GM12875 (cell line): ENCODE data around the gene CTR9.

ENCODE experiments used
- H3K4me3 ChIP-seq: one replicate; pipeline ENCODE4 v1.5.1; 2011; ENCODE audit warnings: low read depth, low read length, control low read depth
- TF ChIP-seq, protein P1 (sequence below): IDR thresholded peaks from 2 replicates; pipeline ENCODE4 v1.5.1; 2011; ENCODE audit warnings: low read depth, mild to moderate bottlenecking, control low read depth, inconsistent platforms, low read length, moderate library complexity, borderline replicate concordance; ENCODE audit not compliant: insufficient read depth

Gene CTR9

DNA sequence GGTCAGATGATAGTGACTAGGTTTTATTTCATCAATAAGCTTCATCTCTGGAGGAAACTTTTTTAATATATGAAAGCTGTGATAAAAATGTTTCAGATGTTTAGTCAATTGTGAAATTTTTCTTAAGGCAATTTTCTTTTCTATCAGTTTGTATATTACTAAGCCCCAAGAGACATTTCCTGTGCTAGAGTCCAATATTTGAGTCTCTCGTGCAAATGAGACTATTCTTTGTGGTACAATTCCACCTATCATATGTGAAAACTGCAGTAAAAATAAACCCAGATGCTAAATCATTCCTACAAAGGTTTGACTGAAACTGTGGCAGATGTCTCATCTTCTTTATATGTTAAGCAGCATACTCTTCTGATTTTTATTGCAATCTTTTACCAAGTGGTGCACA lies 28.0 kb downstream of the CTR9 start:
- H3K4me3 ChIP-seq = no peak overlapping the region
- TF ChIP-seq, protein P1, sequence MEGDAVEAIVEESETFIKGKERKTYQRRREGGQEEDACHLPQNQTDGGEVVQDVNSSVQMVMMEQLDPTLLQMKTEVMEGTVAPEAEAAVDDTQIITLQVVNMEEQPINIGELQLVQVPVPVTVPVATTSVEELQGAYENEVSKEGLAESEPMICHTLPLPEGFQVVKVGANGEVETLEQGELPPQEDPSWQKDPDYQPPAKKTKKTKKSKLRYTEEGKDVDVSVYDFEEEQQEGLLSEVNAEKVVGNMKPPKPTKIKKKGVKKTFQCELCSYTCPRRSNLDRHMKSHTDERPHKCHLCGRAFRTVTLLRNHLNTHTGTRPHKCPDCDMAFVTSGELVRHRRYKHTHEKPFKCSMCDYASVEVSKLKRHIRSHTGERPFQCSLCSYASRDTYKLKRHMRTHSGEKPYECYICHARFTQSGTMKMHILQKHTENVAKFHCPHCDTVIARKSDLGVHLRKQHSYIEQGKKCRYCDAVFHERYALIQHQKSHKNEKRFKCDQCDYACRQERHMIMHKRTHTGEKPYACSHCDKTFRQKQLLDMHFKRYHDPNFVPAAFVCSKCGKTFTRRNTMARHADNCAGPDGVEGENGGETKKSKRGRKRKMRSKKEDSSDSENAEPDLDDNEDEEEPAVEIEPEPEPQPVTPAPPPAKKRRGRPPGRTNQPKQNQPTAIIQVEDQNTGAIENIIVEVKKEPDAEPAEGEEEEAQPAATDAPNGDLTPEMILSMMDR = no peak

DNA sequence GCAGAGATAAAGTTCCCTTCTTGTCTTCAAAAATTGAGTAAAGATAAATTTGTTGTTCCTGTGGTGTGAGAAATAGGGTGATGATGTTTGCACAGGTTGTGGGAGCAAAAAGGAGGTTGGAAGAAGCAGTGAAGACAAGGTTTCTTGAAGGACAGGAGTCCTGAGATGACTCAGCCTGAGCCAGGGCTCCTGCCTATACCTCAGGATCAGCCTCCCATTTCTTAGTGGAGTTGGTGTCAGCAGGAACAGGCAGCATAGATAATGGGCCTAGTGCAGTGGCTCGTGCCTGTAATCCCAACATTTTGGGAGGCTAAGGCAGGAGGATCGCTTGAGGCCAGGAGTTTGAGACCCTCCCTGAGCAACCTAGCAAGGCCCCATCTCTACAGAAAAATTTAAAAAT lies 29.0 kb downstream of the CTR9 start:
- H3K4me3 ChIP-seq = no peak overlapping the region
- TF ChIP-seq, protein P1 = no peak

DNA sequence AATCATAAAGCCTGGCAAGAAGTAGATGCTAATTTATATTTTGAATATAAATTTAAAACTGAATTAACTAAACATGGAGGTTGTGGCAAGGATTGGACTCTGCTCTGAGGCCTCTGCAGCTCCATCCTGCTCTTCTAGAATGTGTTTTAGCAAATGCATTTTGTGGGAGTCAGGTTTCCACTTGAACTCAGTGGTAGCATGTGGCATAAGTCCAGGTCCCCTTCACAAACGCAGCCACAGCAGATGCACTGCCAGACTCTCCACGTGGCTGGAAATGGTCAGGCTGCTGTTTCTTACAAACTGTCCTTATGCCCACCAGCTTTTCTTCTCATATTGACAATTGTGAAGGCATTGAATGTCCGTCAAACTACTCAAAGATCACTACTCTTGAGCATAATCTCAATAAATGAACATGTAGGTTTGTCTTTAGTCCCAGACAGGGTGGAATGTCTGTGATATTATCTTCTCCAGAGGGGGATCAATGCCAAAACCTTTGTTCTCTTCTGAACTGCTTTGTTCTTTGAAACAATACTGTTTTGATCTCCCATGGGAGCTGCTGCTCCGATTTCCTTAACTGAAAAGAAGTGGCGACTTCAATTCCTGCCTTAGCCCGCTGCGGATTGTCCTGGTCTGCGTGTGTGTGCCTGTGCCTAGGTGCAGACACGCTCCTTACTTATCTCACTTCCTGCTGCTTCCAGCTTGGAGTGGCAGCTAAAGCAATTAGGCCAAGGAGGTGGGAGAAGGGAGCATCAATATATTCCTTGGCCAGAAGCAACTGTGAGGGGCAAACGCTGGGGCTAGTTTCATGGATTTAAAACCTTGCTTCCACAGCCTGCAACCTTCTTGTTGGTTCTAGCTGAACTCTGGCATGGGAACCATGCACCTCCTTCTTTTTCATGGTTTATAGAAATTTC lies 33.4 kb downstream of the CTR9 start:
- TF ChIP-seq, protein P1 = no peak
- H3K4me3 ChIP-seq = no peak overlapping the region

DNA sequence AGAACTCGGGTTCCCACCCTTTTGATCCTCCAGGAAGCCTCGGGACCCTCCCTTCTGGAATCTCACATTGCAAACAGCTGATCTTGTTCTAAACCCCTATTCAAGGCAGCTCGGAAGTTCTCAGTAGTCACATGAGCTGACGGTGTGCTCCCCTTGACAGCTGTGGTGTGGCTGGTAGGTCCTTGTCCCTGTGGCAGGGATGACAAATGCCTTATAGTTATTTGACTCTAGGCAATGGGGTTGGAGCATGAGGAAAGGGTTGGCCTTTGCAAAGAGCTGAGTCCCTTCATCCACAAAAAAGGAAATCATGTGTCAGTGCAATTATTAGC lies 34.1 kb downstream of the CTR9 start:
- H3K4me3 ChIP-seq = no peak overlapping the region
- TF ChIP-seq, protein P1 = no peak

DNA sequence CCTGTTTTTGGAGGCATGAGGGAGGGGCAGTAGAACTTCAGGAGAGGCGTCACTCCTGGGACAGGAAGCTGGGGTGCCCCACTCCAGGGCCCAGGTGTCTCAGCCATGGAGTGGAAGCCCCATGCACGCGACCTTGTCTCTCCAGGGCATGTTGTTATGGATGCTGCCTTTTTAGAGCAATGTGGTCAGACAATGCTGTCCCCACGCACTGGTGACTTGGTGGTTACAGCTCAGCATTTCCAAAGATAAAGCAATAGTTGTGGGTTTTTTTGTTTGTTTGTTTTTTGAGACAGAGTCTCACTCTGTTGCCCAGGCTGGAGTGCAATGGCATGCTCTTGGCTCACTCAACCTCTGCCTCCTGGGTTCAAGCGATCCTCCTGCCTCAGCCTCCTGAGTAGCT lies 35.4 kb downstream of the CTR9 start:
- TF ChIP-seq, protein P1 = no peak

DNA sequence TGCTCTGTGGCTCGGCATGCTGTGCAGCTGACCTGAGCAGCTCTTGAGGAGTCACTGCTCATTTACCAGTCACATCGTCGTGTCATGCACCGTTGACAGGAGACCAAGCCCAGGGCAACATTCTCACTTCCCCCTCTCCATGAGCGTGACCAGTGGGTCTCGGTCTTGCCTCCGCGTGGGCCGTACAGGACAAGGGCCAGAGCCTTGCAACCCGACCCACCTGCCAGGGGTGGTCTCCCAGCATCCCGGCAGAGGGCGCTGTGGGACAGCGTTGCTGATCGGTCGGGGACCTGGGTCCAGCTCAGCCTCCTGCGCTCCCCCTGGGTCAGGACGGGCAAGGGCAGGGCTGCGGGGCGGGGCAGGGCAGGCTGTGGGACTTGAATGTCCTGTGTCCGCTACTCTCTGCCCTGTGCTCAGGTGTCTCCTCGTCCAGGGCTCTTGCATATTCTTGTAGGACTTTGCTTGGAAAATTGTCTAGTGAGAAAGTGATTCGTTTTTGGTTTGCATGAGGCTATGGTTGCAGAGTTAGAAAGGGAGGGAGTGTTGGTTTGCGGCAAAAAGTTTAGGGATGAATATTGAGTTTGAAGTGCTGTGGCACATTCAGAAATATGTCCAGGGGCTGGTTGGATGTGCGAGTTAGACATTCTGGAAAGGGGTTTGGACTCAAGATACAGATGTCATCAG lies 41.5 kb downstream of the CTR9 start:
- TF ChIP-seq, protein P1 = peak; percentile 99
- H3K4me3 ChIP-seq = no peak overlapping the region

More for the DNA sequence above, 35.4 kb downstream of the CTR9 start:
- no peak overlapping the region for H3K4me3 ChIP-seq
